ENCODE results near the gene PTPRD.
"Not testable (repeated sequence)": the region's sequence is repeated elsewhere in the genome, so short reads cannot be mapped to it uniquely, and the experiment has no call there.

Gene PTPRD

DNA sequence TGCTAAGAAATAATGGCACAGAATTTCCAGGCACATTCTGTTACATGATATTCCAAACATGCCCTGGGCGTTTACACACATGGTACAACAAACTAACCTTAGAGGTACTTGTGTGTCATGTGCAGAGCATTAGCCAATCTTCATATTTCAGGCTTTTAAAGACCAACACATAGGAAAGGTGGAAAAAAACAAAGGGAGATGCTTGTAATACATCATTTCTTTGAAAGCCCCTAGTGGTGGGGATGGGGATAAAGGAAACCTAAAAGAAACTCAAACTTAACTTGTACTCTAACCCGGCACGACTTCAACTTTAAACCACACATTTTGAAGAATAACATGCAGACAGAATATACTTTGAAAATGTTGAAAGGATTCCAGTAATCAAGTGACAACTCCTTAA is 133.6 kb downstream of the PTPRD start:
- DNase-seq (ENCODE audit: low read depth), result no peak

DNA sequence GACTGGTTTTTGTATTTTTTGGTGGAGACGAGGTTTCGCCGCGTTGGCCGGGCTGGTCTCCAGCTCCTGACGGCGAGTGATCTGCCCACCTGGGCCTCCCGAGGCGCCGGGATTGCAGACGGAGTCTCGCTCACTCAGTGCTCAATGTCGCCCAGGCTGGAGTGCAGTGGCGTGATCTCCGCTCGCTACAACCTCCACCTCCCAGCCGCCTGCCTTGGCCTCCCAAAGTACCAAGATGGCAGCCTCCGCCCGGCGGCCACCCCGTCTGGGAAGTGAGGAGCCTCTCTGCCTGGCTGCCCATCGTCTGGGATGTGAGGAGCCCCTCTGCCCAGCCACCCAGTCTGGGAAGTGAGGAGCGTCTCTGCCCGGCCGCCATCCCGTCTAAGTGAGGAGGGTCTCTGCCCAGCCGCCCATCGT is 163.6 kb downstream of the PTPRD start:
- DNase-seq (ENCODE audit: low read depth), result not testable (repeated sequence)

DNA sequence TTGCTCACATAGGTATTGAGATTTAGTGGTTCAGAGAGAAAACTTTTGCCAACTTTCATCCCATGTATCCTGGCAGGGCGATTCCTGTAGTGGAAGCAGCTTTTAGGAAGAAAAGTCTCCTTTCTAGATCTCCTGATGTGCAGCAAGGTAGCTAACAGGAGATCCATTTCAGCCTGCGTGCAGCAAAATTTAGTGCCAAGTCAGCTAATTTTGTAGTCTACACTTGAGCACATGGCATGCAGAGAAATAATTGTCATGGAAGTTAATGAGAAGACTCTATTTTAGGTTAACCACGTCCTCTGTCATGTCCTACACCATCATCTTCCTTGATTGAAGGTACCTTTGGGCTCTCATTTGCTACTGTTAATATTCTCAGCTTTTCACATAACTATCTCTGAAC is 165.8 kb downstream of the PTPRD start:
- DNase-seq (ENCODE audit: low read depth), result no peak

DNA sequence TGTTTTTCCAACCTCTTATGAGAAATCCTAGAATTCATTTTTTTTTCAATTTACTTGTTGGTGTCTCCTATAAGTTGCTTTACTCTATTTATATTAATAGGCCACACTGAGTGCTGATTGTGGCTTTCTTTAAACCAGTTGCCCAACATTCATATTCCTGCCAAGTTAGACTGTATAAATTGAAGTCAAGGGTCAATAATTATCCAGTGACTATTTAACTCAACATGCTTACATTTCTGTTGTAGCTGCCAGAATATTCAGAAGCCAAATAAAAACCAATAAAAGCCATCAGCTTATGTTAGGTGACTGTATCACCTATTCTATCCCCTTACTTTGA is 169.0 kb downstream of the PTPRD start:
- DNase-seq (ENCODE audit: low read depth), result no peak

DNA sequence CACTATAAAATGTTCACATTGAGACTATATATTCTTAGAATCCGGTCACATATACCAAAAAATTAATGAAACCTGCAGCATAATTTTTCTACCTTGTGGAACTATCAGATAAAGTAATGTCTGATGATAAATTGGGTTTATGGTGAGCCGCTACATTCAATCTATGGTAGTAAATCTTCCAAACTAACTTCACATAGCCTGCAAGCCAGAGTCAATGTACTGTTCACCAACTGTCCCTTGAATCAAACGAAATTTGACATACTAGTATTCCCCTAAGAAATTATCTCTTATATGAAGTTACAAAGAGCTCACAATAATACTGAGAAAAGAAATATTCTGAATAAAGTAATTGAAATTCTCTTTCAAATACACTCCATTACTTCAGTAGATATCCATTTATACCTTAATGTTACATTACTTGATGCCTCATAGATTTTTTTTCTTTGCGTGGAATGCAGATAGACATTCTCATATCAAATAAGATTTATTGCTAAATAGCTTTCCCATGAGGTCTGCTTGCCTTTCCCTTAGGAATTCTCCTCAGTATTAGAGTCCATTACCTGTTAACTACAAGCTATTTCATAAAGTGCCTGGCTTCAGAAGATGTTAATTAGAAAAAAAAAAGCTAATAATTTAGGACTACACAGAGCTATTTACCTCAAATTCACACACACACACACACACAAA is 169.5 kb downstream of the PTPRD start:
- DNase-seq (ENCODE audit: low read depth), result no peak

DNA sequence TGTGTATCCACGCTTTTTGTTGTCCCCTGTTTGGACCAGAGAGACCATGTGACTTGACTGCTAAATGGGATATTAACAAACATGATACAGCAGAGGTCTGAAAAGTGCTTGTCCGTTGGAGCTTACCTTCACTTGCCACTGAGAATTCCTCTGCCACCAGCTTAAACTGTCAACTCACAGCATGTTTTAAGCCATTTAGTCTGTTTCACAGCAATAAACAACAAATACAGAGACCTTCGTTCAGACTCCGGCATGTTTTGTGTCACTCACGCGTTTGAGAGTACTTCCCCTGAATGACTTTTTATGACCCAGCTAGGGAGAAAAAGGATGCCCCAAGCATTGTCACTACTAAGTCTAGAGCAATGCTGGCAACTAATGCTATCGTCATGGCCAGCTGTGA is 173.8 kb downstream of the PTPRD start:
- DNase-seq (ENCODE audit: low read depth), result no peak

DNA sequence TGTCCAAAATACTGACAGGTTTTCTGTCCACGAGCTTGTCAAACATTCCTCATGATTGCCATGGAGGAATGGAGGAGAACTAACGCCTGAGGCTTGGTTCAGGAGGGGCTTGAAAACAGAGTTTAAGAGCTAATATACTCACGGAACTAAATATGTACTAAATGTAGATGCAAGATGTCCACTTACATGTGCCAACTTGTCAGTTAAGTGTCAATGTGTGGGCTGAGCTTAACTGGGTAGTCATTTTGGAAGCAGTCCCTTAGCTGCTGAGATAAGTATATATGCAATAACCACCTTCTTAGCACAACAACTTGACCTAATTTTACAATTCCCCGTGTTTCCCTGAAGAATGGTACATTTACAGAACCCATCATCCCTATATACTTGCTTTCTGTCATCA is 176.0 kb downstream of the PTPRD start:
- no peak for DNase-seq (ENCODE audit: low read depth)

DNA sequence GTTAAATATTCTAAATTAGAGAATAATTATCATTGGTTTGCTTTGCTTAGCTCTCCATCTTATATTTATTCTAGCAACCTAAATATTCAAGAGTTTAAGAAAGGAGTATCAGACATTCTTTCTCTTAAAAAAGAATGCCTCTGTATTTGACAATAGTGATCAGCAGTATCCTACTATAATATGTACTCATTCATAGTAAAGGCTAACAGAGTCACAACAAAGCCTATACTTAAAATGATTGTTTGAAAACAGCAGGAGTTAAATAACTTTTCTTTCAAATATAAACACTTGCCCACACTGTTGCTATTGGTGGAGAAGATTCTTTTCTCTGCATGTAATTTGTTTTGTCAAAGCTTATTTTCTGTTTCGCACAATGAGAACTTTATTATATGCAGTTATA is 178.4 kb downstream of the PTPRD start:
- DNase-seq (ENCODE audit: low read depth), result no peak

DNA sequence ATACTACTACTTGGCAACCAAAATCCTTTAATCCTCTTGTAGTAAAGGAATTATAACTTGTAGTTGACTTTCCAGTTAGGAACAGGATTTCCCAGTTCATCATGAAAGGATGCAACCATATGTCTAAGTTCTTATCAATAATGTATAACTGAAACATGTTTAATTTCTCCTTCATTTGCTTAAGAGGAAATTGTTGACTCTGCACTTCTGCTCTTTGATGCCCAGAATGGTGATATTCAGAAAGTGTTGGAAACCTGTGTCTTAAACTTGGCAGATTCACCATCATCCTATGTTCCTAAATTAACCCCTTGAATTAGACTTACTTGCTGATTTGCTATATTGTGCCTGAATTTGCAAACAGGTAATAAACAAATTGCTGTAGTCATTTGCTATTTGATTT is 201.5 kb downstream of the PTPRD start:
- no peak for DNase-seq (ENCODE audit: low read depth)

DNA sequence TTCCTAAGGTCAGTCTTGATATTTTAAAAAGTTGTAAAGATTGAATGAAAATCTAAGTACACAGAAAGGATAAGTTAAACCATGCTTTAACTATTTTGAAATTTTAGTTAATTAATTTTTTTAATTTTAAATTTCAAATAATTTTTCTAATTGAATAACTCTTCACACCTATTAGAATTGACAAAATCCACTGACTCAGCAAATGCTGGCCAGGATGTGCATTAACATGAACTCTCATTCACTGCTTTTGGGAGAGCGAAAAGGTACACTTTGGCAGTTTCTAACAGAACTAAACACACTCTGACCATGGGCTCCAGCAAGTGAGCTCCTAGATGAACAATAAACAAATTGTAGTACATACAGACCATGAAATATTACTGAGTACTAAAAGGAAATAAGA is 209.5 kb downstream of the PTPRD start:
- DNase-seq (ENCODE audit: low read depth), result no peak

DNA sequence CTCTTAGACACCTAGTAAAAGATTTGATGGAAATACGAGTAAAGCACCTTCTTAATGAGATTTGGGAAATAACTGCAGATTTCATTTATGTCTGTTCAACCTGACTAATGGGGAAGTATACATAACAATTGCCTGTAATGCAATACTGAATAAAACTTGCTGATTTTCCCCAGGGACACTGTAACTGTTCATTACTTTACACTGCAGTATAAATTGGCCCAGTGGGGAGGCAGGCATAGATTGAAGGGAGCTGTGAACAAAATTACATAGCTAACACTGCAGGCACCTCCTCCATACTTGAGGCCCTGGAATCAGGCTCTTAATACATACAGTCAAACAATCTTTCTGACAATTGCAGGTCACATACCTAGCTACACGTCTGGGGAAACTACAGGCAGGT is 216.2 kb downstream of the PTPRD start:
- no peak for DNase-seq (ENCODE audit: low read depth)

DNA sequence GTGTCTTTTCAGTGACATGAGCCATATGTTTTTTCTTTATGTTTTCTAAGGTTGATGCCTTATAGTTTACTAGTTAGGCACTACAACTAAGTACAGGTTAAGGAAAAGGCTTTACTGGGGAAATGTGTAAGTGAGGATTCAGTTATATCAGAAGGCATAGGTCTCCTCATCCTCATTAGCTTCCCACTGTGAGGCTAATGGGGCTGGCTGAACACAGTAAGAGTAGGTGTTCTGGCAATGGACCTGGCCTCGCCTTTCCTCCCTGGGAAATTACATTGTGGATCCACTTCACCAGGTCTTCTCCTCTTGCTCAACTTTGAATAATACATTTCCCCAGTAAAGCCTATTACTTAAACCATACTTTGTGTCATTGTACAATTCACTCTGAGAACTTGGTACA is 225.5 kb downstream of the PTPRD start:
- DNase-seq (ENCODE audit: low read depth), result no peak

DNA sequence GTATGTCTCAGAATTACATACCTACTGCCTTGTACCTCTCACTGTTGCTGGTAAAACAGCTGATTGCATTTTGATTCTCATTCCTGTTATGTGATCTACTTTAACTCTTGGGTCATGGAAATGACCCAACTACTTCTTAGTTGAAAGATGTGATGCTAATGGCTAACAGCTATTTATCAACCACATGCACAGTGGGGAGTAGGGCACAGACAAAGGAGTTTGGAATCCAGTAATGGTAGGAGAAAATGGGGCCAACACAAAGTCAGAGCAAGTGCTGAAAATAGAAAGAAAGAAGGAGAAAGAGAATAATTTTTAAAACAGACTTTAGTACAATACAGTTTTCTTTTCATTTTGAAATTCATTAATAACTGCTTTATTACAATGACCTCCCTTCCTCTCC is 241.0 kb downstream of the PTPRD start:
- DNase-seq (ENCODE audit: low read depth), result no peak

DNA sequence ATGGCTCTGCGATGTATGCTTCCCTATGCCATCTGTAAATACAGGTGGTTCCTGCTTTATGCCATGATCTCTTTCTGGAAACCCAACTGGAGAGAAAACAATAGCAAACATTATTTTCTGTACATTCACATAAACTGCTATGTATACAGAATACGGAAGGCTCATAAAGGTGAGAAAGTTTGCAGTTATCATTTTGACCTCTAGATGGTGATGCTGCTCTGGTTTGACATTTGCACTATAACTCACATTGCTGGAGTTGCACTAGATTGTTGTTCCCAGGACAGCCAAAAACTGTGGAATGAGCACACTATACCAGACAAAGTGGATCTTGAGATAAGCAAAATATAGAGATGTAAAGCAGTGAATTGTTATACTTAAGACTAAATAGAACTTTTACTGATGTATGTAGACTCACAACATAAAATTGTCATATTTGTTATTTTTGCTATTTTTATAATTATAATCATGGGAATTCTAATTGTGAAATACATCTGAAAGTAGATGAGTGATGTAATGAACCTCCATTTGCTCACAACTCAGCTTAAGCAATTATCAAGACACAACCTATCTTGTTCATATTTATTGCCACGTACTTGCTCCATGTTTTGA is 246.5 kb downstream of the PTPRD start:
- DNase-seq (ENCODE audit: low read depth), result no peak

DNA sequence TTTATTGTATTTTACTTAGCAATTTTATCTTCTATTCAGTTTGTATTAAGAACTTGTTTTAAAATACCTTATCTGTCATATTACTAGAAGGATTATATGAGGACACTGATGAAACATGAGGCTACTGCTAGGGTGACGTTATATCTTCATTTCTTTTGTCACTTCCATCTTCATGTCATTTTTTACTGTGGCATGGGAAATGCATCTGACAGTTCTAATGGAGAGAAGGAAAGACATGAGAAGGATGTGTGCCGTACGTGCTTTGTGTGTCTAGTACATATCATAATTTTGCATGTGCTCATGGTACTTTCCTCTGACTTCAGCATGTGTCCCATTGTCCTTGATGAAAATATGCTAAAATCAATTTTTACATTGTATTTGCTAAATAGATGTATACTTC is 258.2 kb downstream of the PTPRD start:
- no peak for DNase-seq (ENCODE audit: low read depth)

DNA sequence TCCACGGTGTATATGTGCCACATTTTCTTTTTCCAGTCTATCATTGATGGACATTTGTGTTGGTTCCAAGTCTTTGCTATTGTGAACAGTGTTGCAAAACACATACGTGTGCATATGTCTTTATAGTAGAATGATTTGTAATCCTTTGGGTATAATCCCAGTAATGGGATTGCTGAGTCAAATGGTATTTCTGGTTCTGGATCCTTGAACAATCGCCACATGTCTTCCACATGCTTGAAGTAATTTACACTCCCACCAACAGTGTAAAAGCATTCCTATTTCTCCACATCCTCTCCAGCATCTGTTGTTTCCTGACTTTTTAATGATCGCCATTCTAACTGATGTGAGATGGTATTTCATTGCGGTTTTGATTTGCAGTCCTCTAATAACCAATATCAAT is 267.2 kb downstream of the PTPRD start:
- not testable (repeated sequence) for DNase-seq (ENCODE audit: low read depth)

DNA sequence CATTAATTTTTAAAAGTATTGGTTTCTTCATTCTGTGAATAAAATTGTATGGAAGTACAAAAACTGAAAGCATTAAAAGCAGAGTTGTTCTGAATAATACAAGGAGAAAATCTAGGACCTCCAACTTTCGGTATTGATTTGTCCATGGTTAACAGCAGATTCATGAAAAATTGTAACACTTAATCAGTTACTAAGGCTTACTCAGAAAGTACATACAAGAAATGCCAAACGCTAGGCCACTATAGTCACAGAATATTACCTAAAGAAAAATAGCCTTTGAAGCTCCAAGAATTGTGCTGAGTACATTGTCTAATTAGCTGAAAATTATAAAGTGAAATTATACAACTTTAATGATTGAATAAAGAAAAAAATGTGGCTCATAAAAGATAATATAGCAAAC is 271.7 kb downstream of the PTPRD start:
- no peak for DNase-seq (ENCODE audit: low read depth)

DNA sequence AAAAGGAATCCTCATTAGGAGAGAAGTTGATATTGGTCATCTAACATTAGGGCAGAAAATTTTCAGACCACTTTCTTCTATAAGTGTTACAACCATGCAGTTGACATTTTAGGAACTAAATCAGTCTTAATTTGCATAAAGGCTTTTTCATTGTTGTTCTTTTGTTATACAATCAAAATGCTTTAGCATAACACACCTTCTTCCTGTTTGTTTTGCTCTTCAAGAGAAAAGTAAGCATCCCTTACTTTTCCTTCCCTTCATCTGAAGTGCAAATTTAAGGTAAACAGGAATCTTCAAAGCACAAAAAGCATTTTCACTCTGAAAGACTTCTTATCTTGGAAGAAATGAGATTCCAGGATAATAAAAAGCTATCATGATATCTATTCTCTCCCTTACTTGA is 273.6 kb downstream of the PTPRD start:
- DNase-seq (ENCODE audit: low read depth), result no peak

DNA sequence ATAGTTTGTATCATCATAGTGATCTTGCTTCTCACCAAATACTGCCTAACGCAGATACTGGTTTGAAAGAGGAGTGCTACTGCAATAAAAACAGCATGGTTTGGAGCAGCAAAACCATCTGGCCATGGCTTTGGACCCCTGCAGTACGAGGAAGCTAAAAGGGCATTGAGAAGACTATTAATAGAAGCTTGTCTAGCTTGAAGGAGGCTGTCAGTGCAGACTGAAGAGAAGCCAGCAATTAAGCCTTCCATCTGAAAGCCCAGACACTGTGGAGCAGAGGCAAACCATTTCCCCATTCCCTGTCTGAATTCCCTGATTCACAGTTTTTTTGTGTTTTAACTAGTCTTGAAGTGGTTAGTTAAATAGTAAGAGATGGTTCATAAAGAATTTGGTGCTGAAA is 281.6 kb downstream of the PTPRD start:
- DNase-seq (ENCODE audit: low read depth), result no peak

DNA sequence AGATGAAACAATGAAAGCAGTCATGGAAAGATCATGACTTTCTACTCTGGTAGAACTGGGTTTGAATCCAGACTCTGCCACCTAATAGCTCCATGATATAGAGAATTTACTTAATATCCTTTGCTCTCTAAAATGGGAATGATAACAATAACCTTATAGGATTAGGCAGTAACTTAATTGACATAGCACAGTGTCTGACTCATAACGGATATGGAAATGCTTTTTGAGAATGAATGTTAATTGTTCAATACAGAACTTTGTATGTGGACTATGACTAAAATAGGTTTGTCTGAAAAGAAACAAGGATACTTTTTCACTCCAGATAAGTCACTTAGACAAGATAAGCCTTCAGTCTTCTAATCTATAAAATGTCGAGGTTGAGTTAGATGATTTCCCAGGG is 330.7 kb downstream of the PTPRD start:
- no peak for DNase-seq (ENCODE audit: low read depth)

DNA sequence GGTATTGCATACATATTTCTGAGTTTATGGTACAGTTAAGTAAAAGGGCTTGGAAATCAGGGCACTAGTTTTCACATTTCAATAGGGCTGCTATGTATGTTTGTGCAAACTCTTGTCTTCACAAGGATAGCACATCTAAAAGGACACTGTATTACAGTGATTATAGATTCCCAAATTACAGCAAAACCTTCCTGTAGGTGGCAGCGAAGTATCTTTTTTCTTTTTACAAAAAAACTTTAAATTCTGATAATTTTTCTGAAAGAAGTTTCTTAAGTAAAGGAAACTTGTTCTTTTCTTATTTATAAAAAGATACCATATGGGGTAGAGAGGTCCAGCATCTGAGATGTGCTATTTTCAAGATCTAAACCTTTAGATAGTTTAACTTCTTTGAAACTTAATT is 337.8 kb downstream of the PTPRD start:
- no peak for DNase-seq (ENCODE audit: low read depth)

DNA sequence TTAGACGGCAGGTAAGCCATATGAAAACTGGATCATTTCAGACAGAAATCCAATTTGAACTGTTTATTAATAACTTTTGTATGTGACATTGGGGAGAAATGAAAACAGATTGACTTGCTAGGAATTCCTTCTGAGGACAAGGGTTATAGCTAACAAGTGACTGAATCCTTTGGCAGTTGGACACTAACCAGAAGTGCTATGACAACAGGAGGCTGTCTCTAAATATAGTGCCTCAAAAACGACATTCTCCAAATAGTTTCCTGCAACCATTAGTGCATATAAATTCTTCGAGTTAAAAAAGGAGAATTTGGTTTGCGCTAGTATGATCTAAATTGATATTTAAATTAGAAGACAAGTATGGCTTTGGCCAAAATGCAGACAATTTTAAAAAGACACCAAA is 338.6 kb downstream of the PTPRD start:
- DNase-seq (ENCODE audit: low read depth), result no peak

DNA sequence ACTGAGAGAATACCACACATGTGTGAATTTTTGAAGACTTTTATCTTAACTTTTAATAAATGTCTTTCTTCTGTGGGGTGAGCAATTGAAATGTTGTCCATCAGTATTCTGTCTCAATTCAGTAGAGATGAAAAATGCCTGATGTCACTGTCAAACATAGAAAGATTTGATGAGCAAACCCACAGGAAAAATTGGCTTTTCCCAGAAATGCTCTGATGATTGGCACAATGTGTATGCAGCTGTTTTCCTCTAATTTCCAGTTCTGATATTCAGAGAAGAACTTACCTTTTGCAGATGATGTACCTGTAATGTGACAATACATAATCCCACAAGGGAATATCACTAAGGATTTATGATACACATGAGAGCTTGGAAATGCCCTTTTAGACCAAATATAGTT is 340.0 kb downstream of the PTPRD start:
- DNase-seq (ENCODE audit: low read depth), result no peak

Measured in EH (cell line).